Stimulated activated CD4-positive, alpha-beta T cell treated with anti-CD3 and anti-CD28 coated beads, Interleukin-1b, Interleukin-23, amount 100 ng/mL, for 48 hours (primary cell): ENCODE measurements around the gene SYNPO2L.
"Not testable (repeated sequence)": the region's sequence is repeated elsewhere in the genome, so short reads cannot be mapped to it uniquely, and the experiment has no call there.

Source experiments
- DNase-seq: peaks from one replicate; pipeline ENCODE4 v3.0.0-alpha.2; 2020

The SYNPO2L gene, protein sequence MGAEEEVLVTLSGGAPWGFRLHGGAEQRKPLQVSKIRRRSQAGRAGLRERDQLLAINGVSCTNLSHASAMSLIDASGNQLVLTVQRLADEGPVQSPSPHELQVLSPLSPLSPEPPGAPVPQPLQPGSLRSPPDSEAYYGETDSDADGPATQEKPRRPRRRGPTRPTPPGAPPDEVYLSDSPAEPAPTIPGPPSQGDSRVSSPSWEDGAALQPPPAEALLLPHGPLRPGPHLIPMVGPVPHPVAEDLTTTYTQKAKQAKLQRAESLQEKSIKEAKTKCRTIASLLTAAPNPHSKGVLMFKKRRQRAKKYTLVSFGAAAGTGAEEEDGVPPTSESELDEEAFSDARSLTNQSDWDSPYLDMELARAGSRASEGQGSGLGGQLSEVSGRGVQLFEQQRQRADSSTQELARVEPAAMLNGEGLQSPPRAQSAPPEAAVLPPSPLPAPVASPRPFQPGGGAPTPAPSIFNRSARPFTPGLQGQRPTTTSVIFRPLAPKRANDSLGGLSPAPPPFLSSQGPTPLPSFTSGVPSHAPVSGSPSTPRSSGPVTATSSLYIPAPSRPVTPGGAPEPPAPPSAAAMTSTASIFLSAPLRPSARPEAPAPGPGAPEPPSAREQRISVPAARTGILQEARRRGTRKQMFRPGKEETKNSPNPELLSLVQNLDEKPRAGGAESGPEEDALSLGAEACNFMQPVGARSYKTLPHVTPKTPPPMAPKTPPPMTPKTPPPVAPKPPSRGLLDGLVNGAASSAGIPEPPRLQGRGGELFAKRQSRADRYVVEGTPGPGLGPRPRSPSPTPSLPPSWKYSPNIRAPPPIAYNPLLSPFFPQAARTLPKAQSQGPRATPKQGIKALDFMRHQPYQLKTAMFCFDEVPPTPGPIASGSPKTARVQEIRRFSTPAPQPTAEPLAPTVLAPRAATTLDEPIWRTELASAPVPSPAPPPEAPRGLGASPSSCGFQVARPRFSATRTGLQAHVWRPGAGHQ

DNA sequence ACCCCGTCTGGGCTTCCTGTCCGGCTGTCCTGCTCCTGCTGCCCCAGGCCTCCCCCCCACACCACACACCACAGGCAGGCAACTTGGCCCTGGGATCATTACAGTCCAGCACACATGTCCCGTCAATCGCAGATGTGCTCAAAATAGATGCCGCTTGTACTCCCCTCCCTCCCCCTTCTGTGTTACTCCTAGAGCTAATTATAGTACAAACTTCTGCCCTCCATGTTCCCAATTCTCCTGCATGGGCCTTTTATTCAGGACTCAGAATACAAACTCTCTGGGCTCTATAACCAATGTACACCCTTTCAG is at the start of gene SYNPO2L:
Gene SYNPO2L, minus strand, starts transcription at position 40 of the 309 bp plus-strand sequence. CDS start 107 bp downstream, outside the sequence.
- DNase-seq: no peak

DNA sequence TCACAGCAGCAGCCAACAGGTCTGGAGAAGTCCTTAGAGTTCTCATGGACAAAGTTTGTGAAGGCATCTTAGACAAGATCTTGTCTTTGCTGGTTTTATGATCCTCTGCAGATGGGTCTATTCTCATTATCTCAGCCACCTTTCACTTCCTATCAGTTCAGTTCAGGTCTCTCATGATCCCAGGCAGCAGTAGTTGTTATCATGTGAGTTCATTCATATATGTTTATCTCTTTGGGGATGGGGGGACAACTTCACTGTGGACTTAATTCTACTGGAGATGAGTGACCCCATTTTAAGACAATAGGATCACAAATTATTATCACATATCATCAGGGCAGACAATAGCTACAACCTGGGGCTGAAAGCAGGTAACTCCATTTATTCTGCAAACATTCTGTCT is 48.1 kb upstream of the SYNPO2L start:
- not testable (repeated sequence) for DNase-seq

DNA sequence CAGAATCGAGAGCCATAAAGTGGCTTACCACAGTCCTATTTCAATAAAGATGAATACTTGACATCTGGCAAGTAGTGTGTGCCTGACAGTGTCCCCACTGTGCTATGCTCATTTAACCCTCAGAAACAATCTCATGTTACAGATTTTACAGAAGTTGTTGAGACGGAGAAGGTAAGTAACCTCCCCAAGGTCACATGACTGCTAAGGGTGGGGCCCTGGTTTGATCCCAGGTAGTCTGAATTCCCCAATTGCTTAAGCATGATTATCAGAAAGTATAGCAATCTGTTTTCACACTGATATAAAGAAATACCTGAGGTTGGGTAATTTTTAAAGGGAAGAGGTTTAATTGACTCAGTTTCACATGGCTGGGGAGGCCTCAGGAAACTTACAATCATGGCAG is 43.0 kb upstream of the SYNPO2L start:
- not testable (repeated sequence) for DNase-seq

DNA sequence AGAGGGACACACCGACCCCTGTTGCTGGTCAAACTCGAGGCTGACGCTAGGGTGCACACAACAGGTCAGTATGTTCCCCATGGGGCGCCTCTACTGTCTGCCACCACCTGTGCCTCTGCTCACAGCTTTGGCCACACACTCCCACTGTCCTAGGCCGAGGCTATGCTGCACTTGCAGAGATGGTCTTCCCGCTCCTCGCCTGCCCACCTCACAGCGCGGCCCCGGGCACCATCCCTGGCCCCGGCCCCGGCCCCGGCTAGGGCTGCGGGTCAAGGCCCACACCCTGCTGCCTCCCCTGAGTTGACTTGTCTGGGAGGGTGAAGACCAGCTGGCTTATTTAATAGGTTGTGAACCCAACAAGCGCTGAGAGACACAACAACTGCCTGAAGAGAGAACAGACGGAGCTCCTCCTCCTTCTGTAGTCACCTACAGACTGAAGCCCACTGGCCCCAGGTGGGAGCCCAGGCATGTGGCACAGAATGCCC is 41.9 kb upstream of the SYNPO2L start, which contains the start of gene AGAP5:
Gene AGAP5, minus strand, starts transcription at position 435 of the 485 bp plus-strand sequence. Its CDS starts 354 bp downstream, at position 81.
- DNase-seq: not testable (repeated sequence)

DNA sequence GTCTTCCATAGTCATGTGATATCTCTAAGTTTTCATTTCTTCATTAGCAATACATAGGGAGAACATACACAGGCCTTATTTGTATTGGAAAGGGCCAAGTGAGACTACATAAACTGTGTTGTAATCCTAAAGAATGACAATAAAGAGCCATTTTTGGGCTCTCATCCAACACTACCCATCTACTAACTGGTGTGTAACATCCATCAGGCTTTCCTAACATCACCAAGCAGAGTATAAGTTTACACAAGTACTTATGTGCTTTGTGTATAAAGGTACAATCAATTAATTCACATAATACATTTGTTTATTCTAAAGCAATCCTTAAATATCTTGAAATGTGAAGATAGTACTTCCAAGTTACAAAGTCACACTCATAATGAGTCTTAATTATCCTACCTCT is 39.5 kb upstream of the SYNPO2L start:
- DNase-seq: not testable (repeated sequence)

DNA sequence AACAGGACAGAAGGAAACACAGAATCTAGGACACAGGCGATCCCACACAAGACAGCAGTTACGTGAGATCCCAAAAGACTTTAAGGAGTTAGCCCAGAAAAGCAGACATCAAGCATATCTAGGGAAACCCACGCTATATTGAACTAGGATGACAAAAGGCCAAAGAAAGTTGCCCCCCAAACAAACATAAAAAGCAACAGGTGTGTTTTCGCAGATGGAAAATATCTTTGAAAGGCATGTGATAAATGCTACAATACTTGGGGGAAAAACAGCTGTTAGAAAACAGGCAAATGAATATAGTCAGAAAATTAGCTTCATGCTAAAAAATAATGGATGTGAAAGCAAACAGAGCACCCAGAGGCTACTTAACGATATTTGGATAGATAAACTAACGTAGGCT is 34.9 kb upstream of the SYNPO2L start:
- not testable (repeated sequence) for DNase-seq

DNA sequence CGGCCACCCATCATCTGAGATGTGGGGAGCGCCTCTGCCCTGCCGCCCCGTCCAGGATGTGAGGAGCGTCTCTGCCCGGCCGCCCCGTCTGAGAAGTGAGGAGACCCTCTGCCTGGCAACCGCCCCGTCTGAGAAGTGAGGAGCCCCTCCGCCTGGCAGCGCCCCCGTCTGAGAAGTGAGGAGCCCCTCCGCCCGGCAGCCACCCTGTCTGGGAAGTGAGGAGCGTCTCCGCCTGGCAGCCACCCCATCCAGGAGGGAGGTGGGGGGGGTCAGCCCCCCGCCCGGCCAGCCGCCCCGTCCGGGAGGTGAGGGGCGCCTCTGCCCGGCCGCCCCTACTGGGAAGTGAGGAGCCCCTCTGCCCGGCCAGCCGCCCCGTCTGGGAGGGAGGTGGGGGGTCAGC is 33.8 kb upstream of the SYNPO2L start:
- DNase-seq: not testable (repeated sequence)

DNA sequence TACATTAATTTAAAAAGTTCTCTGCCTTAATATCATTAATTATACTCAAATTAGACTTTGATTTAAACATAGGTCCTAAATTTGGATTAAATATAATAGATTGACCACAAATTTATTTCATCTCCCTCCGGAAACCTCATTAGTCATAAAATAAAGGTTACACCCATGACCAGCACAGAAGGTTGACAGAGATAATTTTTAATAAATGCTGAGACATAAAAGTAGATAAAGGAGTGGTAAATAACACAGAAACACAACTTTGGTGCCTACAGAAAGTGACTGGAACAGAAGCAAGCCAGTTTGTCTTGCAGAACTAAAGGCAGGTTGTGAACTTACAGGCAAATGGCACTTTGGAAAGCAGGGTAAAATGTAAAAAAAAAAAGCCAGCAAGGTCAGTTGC is 31.8 kb upstream of the SYNPO2L start:
- not testable (repeated sequence) for DNase-seq

DNA sequence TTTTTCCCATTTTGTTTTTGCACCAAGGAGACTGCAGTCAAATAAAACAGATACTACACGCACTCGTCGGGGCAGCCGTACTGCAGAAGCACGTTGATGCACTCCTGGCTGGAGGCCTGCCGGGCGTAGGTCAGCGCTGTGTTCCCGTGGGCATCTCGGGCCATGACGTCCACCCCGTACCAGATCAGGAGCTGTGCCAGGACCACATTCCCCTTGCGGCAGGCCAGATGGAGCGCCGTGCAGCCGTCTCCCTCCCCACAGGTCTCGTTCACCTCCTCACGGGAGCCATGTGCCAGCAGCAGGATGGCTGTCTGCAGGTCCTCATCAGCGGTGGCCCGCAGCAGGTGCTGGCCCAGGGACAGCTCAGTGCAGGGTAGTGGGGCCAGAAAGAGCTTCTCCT is 18.7 kb upstream of the SYNPO2L start:
- DNase-seq: not testable (repeated sequence)

DNA sequence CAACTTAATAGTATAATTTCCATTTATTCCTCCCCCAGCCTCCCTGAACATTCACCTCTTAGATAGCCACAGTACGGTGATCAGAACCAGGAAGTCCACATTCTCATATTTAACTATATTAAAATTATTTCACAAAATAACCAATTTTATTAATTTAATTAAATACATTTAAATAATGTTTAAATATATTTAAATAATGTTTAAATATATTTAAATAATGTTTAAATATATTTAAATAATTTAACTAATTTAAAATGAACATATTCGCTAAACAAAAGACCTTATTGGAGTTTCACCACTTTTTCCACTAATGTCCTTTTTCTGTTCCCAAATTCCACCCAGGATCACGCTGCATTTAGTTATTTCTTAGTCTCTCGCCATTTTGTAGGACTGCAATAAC is 12.5 kb upstream of the SYNPO2L start:
- DNase-seq: not testable (repeated sequence)

DNA sequence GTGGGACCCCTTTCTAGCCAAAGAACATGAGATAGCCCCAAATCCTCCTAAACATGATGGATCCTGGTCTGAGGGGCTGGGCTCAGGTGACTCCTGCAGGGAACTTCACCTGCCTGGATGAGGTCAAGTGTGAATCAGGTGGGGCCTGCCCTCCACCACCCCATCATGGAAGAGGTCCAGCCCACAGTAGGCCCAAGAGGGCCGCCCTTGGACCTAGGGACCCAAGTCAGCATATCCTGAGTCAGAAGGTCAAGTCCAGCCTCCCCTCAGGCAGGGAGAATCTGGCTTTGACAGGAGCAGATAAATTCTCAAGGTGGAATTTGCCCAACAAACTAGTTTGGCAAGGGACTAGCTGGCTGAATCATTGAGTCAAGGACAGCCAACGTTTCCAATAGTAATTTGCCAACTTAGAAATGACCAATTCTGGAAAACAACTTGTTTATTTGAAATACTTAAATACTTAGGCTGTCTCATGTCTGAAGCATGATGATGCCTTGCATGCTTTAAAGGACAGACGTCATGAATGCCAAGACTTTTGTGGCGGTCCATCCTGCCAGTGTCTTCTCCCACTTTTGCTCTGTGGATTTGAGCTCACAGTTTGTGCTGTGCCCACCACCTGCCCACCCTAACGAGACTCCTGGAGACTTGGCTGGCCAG is 10.5 kb upstream of the SYNPO2L start:
- not testable (repeated sequence) for DNase-seq

DNA sequence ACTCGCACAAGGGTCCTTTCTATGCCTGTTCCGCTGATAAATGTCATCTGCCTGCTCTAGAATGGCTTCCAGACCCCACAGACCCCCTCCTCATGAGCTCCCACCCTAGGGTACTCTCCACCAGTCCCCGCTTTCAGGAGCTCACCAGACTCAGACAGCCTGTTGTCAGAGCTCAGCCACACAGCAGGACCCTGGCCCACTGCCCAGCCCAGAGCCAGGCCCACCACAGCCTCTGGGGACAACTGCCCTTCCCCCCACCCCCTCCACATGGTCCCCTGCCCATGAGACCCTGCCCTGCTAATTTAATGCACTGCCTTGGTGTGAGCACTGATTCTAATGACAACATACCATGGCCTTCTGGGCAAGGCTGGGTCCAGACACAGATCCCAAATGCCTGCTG is 9.8 kb upstream of the SYNPO2L start:
- DNase-seq: not testable (repeated sequence)

DNA sequence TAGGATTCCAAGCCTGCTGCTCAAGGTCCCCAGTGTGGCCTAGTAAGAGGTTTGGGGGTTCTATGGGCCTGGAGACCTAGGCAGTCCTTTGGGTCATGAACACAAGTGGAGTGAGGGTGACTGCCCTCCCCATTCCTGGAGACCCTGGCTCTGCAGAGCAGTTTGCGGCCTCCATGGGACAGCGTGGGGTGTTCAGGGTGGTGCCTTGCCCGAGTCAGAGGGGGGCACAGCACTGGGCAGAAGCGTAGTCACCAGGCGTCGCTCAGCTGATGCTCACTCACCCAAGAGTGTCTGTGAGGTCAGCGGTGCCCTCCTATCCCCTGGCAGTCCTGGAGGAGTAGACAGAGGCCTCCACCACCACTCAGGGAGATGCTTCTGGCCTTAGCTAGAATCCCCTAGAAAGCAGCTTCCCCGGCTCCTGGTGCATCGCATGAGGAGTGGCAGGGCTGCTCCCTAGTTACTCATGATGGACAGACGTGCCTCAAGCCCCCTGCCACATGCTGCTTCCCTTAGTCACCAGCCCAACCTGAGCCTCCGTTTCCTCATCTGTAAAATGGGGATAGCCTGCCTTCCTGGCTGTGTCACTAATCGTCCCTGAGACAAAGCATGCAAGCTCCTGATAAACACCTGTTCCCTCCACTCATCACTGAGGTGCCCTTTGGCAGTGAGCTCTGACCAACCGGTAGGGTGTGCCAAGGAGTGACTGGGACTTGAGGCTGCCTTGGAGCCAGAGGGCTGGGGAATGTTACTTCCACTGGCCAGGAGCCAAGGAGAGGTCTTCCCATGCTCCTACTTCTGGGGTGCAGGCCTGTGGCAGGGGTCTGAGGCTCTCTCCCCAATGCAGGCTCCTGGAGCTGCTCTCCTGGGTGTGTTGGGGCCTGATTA is 8.6 kb upstream of the SYNPO2L start:
- DNase-seq: not testable (repeated sequence)

DNA sequence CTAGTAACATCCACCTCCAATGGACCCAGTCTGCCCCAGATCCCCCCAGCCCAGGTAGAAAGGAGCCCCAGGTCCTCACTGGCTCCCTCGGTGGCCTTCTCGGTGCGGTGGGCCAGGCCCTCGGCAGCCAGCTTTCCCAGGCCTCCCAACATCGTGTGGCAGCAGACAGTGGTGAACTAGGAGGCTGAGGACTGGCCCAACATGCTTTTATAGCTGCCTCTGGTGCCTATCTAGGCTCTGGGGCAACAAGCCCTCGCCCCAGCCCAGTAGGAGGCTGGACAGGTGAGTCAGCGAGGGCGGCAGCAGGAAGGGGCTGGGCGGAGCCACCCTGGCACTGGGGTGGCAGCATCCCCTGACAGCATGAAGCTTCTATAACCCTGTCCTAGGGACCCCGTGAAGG is 7.8 kb upstream of the SYNPO2L start:
- not testable (repeated sequence) for DNase-seq

DNA sequence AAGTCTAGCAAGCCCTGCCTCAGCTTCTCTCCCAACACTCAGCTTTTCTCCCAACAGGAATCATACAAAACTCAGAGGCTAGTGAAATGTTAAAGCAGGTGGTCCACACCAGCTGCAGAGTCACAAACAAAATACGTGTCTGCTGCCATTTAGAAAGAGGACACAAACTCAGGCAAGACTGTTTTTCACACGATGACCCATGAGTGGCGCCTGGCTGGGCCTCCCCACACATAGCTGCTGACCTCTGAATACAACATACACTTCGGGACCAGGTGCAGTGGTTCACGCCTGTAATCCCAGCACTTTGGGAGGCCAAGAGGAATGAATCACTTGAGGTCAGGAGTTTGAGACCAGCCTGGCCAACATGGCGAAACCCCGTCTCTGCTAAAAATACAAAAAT is 6.9 kb upstream of the SYNPO2L start:
- DNase-seq: not testable (repeated sequence)

DNA sequence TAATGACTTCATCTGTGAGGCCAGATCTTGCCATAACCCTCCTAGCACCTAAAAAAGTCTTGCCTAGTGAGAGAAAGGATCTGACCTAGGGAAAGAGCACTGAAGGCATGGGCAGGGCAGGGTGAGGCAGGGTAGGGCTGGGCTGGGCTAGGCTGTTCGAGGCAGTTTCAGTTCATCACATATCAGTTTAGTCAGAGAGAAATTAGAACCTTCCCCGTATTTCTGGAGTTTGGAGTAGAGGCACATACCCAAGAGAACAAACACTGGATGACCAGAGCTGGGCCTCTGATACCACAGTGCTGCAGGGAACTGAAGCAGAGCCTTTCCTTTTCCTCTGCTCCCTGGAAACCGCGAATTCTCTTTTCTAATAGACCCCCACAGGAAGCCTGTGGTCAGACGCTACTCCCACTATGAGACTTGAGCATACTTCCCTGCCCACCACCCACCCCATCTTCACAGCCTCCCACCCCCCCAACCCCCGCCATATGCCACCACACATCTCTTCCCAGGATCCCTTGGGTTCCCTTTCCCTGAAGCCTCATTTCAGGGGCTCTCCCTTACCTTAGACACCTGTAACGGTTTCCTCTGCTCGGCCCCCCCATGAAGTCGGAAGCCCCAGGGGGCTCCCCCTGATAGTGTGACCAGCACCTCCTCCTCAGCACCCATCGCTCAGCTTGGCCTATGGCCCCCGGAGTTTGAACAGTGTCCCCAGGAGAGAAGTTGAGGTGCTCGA is 406 bp downstream of the SYNPO2L start:
- no peak for DNase-seq

DNA sequence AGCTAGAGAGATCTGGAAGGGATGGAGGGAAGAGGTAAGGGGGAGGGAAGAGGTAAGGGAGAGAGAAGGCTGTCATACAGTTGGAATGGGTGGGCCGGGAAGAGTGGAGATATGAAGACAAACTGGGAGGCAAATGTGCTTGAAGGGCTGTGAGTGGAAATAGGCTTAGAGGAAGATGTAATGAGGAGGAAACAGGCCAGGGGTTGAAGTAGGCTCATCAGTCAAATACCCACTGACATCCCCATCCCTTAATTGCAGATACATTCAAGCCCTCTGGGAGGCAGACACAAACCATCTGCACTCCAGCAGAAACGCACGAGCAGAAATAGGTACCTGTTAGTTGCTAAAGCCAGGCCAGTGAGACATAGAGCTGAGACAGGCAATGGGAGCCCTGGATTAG is 2.1 kb downstream of the SYNPO2L start:
- DNase-seq: no peak

DNA sequence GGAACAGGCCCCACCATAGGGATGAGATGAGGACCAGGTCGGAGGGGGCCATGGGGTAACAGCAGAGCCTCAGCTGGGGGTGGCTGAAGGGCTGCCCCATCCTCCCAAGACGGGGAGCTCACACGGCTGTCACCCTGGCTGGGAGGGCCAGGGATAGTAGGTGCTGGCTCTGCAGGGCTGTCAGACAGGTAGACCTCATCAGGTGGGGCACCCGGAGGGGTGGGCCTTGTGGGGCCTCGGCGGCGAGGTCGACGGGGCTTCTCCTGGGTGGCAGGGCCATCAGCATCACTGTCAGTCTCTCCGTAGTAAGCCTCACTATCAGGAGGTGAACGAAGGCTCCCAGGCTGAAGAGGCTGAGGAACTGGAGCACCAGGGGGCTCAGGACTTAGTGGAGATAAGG is 2.6 kb downstream of the SYNPO2L start:
- no peak for DNase-seq

DNA sequence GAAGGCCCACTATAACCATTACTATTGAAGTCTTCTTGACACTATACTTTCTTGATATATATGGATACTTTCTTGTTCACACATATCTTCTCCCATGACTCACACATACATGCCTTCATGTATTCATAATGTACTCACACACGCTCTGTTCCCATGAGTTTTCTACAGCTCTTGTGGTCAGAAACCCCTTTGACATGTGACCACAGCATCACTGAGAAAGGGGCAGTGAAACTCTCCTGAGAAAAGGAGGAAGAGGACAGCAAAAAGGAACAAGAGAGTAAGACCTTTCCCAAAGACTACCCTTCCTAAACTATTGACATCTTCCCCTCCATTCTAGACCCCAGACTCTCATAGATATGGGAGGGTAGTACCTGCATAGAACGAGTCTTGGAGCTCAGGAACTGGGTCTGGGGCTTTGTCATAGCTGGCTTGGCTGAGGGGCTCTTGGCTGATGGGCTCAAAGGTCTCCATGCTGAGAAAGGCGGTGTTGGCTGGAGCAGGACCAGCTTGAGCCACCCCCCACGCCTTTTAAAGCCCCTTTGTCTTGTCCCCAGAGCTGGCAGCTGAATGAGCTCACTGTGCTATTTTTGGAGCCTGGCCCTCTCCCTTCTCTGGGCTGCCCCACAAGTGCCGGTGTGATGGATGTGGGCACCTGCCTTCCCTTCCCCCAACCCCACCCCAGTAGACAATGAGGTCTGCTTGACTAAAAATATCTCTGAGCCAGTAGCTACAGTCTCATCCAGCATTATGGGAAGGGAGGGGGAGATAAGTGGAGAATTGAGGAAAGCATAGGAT is 5.1 kb downstream of the SYNPO2L start:
- DNase-seq: no peak

DNA sequence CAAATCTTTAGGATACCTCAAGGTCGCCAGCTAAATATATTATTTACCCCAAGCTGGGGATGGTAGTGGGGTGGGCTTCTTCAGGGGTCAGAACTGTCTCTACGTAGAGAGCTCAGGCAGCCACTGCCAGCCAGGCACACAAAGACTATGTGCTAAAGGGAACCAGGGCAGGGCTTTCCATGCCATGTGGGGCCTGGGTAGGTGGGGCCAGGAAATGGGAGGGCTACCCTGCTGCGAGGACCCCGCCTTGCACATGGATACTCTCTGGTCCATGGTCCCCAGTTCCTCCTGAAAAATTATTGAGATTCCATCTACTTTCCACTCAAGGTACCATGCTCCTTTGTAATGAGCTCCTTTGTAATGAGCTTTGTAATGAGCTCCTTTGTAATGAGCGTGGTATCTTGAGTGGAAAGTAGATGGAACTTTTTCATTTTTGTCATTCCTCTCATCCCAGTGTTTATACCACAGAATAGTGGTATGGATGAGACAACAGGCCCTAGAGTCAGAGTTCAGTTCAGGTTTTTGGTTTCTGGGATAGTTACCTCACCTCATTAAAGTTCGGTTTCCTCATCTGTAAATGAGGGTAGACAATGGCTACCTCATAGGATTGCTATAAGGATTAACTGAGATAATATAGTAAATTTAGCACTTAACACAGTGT is 5.8 kb downstream of the SYNPO2L start:
- DNase-seq: no peak
